Right hindlimb (tissue), 1 donor: ENCODE results near the gene LRP3.
"Not testable (repeated sequence)": the region's sequence is repeated elsewhere in the genome, so short reads cannot be mapped to it uniquely, and the experiment has no call there.

ENCODE experiments used
- DNase-seq: peaks from one replicate; pipeline ENCODE4 v3.0.0-alpha.2; 2018

LRP3 gene

GRCh38 chr19:33220115-33220514 lies 26.0 kb downstream of the LRP3 start:
- DNase-seq: no peak

- DNase-seq: no peak
Observed at GRCh38 chr19:33220735-33221134, 26.6 kb downstream of the LRP3 start.

DNA sequence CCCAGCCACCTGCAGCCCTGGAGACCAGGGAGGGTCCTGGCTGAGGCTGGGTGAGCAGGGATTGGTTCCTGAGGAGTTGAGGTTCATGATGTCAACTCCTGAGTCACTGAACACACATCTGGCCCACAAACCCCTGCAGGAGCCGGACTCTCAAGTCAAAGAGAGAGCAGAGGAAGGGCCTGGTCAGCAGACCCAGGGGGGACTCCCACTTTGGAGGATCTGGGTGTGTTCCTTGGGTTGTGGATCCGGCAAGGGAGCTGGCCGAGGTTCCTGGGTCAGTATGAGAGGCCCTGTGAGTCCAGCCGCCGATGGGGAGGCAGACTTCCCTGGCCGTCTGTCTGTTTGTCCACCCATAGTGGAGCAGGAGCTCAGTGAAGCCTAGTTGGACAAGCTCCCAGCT lies 27.5 kb downstream of the LRP3 start:
- DNase-seq: no peak

DNA sequence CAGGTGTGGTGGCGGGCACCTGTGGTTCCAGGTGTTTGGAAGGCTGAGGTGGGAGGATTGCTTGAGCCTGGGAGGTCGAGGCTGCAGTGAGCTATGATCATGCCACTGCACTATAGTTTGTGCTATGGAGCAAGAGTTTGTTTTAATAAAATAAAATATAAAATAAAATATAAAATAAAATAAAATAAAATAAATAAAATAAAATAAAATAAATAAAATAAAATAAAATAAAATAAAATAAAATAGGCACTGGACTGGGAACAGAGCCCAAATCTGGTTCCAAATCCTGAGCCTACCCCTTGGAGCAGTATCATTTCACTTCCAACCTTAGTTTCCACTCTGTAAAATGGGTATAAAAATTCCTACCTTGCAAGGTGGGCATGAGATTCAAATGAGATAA lies 28.1 kb downstream of the LRP3 start:
- DNase-seq: not testable (repeated sequence)

- DNase-seq: no peak
Observed at GRCh38 chr19:33224694-33225457, 30.7 kb downstream of the LRP3 start.

GRCh38 chr19:33225458-33225926 lies 31.4 kb downstream of the LRP3 start, which contains the start of gene SLC7A10:
TSS of gene SLC7A10 (minus strand) at chr19:33225850. CDS start at chr19:33225703, 147 bp downstream.
- no peak for DNase-seq

- no peak for DNase-seq
Observed at GRCh38 chr19:33226550-33227241, 32.6 kb downstream of the LRP3 start.

DNA sequence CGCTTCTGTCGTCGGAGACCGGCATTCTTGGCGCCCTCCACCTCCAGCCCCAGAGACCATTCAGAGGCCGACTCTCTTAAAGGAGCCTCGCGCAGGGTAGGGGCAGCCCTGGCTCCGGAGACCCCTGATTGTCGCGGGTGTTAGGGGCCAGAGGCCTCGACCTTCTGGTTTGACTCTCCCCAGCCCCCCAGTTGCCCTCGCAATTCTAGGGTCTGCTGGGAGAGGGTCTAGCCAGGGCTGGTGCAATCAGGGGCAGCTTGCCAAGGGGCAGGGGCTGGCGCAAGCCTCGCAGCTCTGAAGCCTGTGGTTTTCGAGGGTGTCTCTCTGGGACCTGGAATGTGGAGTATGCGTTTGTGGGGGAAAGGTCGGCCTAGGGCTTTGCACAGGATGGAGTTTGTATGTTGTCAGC lies 33.1 kb downstream of the LRP3 start:
- no peak for DNase-seq

DNA sequence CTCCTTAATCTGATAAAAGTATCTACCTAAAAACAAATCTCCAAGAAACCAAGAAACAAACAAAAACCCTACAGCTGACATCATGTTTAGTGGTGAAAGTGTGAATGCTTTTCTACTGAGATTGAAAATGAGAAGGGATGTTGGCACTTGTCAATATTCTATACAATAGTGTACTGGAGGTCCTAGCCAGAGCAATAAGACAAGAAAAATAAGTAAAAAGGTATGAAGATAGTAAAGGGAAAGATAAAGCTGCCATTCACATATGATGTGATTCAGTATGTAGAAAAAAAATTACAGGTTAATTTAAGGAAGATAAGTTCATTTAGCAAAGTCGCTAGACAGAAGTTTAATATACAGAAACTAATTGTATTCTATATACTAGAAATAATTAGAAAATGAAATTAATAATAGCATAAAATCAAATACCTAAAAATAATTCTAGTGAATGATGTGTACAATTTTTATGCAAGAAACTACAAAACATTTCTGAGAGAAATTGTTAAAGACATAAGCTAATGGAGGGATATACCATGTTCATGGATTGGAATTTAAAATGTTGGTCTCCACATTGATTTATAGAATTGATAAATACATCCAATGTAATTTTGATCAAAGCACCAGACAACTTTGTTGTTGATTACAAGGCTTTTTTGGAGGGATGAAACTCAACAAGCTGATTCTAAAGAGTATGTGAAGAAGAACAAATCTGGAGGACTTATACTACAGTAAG lies 33.9 kb downstream of the LRP3 start:
- DNase-seq: no peak

DNA sequence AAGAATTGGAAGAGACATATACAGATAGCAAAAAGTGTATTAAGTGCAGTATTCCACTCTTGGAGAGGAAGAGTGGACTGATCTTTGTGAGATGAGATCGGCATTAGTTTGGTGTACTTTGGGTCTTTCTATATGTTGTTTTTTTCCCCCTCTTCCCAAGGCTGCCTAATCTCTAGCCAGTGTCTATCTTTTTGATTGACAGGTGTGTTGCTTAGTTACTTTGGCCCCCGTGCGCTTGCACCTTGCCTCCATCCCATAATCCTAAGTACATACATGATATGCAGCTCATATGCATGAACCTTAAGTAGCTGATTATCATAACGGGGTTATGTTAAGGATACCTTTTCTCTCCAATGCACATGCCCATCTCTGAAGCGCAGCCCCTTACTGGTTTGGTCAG lies 35.8 kb downstream of the LRP3 start:
- no peak for DNase-seq

- DNase-seq: no peak
Observed at GRCh38 chr19:33231511-33231910, 37.4 kb downstream of the LRP3 start.

- no peak for DNase-seq
Observed at GRCh38 chr19:33232656-33233055, 38.5 kb downstream of the LRP3 start.

DNA sequence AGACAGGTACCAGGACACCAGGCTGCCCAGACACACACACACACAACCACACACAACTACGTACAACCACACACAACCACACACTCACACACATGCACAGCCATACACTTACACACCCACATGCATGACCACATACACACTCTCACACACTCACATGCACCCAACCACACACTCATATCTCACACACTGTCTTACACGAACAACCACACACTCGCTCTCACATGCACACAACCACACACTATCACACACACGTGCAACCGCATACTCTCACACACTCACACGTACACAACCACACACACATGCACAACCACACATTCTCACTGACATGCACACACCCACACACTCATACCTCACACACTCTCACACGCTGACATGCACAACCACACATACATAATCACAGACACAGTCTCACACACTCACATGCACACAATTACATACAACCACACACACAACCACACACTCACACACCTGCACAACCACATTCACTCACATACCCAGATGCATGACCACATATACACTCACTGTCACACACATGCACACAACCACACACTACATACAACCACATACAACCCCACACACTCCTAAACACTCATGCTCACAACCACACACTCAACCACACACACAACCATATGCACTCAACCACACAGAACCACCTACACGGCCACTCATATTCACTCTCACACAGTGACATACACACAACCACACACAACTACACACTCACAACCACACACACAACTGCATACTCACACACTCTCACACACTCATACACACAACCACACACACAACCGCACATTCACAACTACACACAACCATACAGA lies 39.1 kb downstream of the LRP3 start:
- no peak for DNase-seq

DNA sequence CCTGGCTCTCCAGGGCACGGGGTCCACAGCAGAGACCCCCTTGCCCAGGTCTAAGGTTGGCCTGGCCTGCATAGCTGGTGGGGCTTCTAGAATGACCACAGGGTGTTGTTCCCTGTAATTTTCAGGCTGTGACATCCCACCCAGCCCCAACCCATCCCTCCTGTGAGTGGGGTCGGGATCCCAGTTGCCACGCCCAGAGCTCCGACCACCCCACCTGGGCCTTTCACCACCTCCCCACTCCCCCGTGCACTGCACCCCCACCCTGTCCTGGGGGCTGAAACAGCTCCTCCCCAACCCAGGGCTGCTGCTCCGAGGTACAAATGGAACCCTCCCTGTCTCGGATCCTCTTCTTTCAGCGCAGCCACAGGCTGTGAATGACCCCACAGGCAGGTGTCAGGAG lies 40.0 kb downstream of the LRP3 start:
- DNase-seq: no peak

DNA sequence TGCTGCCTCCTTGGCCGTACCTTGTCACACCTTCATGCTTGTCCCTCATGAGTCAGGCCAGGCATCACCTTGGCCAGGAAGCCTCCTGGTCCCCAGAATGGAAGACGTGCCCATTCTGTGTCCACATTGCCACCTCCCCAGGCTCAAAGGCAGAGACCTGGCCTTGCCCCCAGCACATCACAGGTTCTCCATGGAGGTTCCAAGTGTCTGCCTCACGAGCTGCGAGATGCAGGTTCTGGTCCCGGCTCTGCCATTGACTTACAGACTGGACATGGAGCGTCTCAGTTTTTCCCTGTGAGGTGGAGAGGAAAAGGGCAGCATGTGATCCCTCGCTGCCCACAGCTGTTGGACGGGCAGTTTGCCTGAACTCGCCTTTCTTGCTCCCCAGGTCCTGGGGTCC lies 40.6 kb downstream of the LRP3 start:
- DNase-seq: no peak

DNA sequence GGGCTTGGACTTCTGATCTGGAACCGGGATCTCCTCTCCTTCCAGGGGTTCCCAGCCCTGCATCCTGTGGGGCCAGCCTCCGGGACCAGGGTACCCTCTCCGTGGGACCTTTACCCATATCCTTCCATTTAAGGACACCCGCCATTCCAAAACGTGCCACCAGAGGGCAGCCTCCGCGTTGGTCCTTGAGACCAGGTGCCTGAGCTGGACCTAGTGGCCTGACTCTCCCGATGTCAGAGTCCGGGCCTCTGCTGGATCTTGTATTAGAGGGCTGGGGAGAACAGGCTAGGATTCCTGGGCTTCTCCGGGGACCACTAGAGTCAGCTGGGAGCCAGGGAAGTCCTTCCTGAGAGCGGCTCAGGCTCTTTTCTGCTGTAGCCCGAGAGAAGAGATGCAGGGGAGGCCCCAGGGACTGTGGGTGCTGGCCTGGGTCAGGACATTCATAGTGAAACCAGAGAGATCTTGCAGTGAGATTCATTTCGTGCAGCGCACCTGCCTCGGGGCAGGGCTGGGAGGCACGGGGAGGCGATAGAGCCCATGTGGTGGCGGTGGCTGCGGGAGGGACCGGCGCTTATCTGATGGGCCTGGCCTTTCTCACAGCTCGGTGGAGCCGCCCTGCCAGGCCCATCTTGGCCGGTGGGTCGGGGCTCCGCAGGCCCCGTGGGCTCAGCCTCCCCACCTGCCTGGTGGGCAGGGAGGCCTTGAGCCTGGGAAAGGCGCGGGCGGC lies 41.3 kb downstream of the LRP3 start:
- DNase-seq: peak; percentile 64

DNA sequence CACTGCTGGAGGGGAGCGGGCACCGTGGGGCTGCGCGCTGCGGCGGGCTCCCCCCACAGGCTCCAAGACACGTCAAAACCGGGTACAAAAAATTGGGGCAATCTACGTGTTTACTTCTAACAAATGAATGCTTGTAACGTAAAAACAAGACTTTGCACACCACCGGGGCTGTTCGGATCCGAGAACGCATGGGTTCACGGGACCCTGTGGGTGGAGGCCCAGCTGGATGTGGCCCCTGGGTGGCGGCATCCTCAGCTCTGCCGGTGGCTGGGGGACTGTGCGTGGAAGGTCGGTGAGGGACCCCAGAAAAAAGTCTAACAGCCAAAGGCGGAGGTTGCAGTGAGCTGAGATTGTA lies 41.8 kb downstream of the LRP3 start:
- DNase-seq: no peak

GRCh38 chr19:33236696-33237390 lies 42.7 kb downstream of the LRP3 start:
- no peak for DNase-seq

DNA sequence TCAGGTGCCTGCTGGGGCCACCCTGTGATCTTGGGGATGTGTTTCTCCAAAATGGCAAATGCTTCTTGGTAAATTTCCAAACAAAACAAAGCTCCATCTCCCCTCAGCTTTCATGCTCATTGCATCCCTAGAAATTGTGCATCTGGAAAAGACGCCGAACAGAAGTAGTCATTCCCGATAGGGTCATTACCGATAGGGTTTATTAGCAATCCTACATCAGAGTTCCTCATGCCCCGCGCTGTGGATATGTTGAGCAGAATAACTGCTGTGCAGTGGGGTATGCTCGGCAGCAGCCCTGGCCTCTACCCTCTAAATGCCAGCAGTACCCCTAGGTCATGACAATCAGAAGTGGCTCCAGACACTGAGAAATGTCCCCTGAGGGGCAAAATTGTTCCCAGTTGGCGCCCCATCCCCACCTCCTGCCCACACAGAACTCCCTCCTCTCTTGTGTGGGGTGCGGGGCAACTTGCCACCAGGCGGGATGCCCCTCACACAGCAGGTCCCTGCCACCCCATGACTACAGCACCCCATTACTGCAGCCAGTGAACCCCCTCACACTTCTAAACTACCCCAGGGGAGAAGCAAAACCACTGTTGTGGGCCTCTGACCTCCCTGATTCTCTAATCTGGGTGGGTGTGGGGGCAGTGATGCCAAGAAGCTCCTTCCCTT lies 44.5 kb downstream of the LRP3 start:
- DNase-seq: no peak

- no peak for DNase-seq
Observed at GRCh38 chr19:33239223-33239975, 45.3 kb downstream of the LRP3 start.
